IMR-90 (cell line): Measurements from ENCODE around the gene WBP1.

Experiments
- BHLHE40 ChIP-seq: fragments of 150-350 bp; IDR thresholded peaks from 2 replicates; pipeline ENCODE4 v1.6.1; 2016; ENCODE audit warnings: mild to moderate bottlenecking, low read depth, low read length
- CEBPB ChIP-seq: IDR thresholded peaks from 2 replicates; pipeline ENCODE4 v1.6.1; 2012; ENCODE audit warnings: low read depth, low read length, improper control_type of control experiment
- CHD1 ChIP-seq: IDR thresholded peaks from 2 replicates; pipeline ENCODE4 v1.6.1; 2012; ENCODE audit warnings: low read depth, low read length, improper control_type of control experiment
- FOS ChIP-seq: fragments of 150-350 bp; IDR thresholded peaks from 2 replicates; pipeline ENCODE4 v1.6.1; 2016; ENCODE audit warnings: low read depth, low read length
- MAFK ChIP-seq: IDR thresholded peaks from 2 replicates; pipeline ENCODE4 v1.6.1; 2012; ENCODE audit warnings: low read depth, low read length, improper control_type of control experiment
- POLR2A ChIP-seq: IDR thresholded peaks from 2 replicates; pipeline ENCODE4 v1.6.1; 2012; ENCODE audit warnings: mild to moderate bottlenecking, low read depth, low read length
- RAD21 ChIP-seq: IDR thresholded peaks from 2 replicates; pipeline ENCODE4 v1.6.1; 2012; ENCODE audit warnings: low read length, improper control_type of control experiment
- RFX5 ChIP-seq: IDR thresholded peaks from 2 replicates; pipeline ENCODE4 v1.8.0; 2012; ENCODE audit warnings: low read depth, mild to moderate bottlenecking, low read length, moderate library complexity
- SMC3 ChIP-seq: fragments of 150-350 bp; IDR thresholded peaks from 2 replicates; pipeline ENCODE4 v1.6.1; 2016; ENCODE audit warnings: low read depth, mild to moderate bottlenecking, antibody characterized with exemption, low read length, moderate library complexity
- TF ChIP-seq, protein P1 (sequence below): conservative IDR thresholded peaks from 2 replicates; pipeline ENCODE4 v1.5.1; 2012; ENCODE audit warnings: mild to moderate bottlenecking, low read depth, low read length, improper control_type of control experiment
- TF ChIP-seq, protein P2 (sequence below): fragments of 150-350 bp; IDR thresholded peaks from 2 replicates; pipeline ENCODE4 v1.6.1; 2017; ENCODE audit warnings: mild to moderate bottlenecking, antibody characterized with exemption, low read length, low read depth

- TF ChIP-seq, protein P1, sequence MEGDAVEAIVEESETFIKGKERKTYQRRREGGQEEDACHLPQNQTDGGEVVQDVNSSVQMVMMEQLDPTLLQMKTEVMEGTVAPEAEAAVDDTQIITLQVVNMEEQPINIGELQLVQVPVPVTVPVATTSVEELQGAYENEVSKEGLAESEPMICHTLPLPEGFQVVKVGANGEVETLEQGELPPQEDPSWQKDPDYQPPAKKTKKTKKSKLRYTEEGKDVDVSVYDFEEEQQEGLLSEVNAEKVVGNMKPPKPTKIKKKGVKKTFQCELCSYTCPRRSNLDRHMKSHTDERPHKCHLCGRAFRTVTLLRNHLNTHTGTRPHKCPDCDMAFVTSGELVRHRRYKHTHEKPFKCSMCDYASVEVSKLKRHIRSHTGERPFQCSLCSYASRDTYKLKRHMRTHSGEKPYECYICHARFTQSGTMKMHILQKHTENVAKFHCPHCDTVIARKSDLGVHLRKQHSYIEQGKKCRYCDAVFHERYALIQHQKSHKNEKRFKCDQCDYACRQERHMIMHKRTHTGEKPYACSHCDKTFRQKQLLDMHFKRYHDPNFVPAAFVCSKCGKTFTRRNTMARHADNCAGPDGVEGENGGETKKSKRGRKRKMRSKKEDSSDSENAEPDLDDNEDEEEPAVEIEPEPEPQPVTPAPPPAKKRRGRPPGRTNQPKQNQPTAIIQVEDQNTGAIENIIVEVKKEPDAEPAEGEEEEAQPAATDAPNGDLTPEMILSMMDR, result no peak
- TF ChIP-seq RAD21 (no peak), POLR2A (no peak), MAFK (no peak), RFX5 (no peak), BHLHE40 (no peak), CEBPB (no peak), FOS (no peak), SMC3 (no peak), CHD1 (no peak)
- TF ChIP-seq, protein P2, sequence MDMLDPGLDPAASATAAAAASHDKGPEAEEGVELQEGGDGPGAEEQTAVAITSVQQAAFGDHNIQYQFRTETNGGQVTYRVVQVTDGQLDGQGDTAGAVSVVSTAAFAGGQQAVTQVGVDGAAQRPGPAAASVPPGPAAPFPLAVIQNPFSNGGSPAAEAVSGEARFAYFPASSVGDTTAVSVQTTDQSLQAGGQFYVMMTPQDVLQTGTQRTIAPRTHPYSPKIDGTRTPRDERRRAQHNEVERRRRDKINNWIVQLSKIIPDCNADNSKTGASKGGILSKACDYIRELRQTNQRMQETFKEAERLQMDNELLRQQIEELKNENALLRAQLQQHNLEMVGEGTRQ, result no peak
Observed at GRCh38 chr2:74457549-74458131, 598 bp upstream of the WBP1 start.
